Activated CD8-positive, alpha-beta memory T cell treated with anti-CD3 and anti-CD28 coated beads for 48 hours (primary cell): ENCODE results near the gene DBF4.
"Not testable (repeated sequence)": the region's sequence is repeated elsewhere in the genome, so short reads cannot be mapped to it uniquely, and the experiment has no call there.

Source experiments
- DNase-seq, 3 experiments: peaks; one replicate each; pipeline ENCODE4 v3.0.0-alpha.2; 2020; ENCODE audit warnings: low read depth in 2 of 3, low spot score in 2 of 3

DBF4 gene

DNA sequence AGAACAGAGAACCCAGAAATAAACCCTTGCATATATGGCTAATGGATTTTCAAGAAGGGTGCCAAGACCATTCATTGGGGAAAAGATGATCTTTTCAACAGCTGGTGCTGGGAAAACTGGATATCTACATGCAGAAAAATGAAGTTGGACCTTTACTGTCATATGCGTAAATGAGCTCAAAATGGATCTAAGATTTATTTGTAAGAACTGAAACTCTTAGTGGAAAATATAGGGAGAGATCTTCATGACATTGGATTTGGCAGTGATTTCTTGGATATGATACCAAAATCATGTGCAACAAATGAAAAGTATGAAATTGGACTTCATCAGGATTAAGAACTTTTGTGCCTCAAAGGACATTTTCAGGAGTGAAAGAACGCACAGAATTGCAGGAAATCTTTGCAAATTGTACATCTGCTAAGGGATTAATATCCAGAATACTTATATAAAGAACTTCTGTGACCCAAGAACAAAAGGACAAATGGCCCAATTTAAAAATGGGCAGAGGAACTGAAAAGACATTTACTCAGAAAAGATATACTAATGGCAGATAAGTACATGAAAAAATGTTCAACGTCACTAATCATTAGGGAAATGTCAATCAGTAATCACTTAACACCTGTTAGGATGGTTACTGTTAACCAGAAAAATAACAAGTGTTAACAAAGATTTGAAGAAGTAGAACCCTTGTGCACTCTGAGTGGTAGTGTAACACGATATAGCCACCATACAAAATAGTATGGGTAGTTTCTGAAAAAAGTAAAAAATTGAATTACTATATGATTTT, 6.1 kb downstream of the DBF4 start:
- DNase-seq, result no peak

DNA sequence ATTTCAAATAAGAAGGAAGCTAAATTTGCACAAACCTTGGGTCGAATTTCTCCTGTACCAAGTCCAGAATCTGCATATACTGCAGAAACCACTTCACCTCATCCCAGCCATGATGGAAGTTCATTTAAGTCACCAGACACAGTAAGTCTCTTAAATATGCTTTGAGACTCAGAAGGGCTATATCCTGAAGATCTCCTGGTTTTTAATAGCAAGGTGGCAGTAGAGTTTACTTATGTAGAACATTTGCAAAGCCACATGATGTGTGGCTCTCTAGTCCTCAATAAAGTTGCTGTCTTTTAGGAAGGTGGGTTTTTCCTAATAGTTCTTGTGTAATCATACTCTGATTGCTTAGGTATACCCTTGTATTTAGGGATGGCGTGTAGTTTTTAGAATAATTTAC, 8.7 kb downstream of the DBF4 start:
- no peak for DNase-seq

DNA sequence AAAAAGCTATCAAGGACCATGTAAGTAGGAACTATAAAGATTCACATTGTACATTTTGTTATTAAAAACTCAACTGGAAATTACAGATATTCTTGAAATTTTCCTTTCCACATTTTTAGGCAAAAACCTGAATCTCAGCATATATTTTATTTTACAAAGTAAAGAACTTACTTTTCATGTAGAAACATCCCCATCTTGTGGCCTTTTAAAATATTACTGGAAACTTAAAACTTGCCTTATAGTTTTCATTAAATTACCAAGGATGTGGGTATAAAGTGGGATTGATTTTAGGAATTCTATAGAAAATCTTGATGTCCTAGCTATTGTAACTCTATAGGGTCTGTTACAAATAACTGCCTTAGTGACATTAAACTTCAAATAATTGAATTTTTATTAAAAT, 10.6 kb downstream of the DBF4 start:
- DNase-seq, result no peak

DNA sequence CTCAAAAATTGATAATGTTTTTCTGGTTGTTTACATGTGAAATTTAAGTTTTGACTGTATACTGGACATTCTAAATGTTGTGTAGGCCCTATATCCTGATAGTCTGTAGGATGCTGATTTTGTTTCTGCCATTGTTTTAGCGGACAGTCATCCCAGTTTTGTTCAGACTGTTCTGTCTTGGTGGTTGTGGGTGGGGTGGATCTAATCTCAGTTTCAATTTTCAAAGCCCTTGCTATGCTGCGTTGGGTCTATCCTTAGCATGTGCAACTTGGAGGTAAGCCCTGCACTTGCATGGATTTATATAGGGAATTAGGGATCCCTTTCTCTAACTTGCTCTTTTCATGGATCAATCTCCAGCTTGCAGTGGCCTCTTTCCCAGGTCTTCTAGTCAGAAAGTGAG, 19.1 kb downstream of the DBF4 start:
- no peak for DNase-seq

DNA sequence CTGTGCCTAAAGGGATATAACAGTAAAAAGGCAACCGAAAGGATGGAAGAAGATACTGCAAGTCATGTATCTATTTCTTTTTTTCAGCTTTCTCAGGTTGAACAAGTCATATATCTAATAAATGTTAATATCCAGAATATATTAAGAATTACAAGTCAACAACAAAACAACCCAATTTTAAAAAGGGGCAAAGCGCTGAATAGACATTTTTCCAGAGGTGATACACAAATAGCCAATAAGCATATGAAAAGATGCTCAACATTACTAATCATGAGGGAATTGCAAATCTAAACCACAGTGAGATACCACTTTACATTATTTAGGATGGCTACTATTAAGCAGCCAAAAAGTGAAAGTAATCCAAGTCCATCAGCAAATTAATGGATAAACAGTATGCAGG, 23.0 kb downstream of the DBF4 start:
- no peak for DNase-seq

DNA sequence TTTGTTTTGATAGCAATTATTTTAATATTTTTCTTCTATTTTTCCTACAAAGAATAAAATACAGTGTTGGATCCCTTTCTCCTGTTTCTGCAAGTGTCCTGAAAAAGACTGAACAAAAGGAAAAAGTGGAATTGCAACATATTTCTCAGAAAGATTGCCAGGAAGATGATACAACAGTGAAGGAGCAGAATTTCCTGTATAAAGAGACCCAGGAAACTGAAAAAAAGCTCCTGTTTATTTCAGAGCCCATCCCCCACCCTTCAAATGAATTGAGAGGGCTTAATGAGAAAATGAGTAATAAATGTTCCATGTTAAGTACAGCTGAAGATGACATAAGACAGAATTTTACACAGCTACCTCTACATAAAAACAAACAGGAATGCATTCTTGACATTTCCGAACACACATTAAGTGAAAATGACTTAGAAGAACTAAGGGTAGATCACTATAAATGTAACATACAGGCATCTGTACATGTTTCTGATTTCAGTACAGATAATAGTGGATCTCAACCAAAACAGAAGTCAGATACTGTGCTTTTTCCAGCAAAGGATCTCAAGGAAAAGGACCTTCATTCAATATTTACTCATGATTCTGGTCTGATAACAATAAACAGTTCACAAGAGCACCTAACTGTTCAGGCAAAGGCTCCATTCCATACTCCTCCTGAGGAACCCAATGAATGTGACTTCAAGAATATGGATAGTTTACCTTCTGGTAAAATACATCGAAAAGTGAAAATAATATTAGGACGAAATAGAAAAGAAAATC, 31.0 kb downstream of the DBF4 start:
- not testable (repeated sequence) for DNase-seq

DNA sequence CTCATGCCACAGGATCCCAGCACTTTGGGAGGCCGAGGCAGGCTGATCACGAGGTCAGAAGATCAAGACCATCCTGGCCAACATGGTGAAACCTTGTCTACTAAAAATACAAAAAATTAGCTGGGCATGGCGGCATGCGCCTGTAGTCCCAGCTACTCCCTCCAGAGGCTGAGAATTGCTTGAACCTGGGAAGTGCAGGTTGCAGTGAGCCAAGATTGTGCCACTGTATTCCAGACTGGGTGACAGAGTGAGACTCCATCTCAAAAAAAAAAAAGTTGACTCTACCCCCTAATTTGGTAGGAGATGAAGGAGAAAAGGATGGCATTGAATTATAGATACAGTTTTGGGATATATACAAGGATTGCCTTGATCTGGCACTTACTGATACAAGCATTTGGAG, 32.5 kb downstream of the DBF4 start:
- not testable (repeated sequence) for DNase-seq

DNA sequence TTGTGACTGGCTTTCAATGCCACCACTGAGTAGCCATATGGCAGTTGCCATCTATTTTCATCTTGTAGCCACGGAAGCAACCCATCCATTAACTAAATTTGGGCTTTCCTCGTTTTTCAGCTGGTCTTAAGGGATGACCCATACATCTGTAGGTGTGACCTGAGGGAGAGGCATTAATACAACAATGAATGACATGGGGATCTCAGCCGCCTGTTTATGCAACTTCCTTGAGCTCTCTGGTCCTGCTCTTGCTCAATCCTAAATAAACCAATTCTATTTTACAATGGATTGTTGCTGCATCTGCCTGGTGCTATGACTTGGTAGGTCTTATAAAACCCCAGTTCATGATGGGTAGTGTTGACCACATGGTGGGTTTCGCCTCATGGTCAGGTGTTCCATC, 35.8 kb downstream of the DBF4 start:
- no peak for DNase-seq

DNA sequence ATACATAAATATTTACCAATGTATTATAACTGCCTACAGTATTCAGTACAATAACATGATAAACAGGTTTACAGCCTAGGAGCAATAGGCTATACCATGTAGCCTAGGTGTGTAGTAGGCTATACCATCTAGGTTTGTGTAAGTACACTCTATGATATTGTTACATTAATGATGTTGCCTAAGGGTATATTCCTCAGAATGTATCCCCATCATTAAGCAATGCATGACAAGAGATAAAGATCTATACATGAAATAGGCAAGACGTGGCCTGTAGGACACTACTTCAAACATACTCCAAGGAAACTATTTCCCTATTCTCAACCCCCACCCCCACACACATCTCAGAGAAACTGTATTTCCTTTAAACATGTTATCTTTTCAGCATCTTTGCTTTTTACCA, 42.4 kb downstream of the DBF4 start:
- DNase-seq, result no peak

DNA sequence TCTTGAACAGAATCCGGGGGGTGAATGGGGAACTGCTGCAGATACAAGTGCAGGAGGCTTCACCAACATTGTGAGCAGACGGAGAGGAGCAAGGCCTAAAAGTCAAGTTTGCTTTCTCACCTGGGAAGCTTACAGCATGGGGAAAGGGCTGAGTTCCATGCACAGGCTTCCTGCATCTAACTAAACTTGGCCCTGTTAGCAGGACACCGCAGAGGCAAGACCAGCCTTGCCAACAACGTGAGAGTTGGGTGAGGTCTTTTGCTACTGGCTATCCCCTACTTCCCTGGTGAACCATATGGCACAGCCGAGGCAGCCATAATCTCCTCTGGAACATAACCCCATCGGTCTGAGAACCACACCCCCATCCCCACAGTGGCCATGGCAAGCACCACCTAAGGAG, 43.6 kb downstream of the DBF4 start:
- DNase-seq, result no peak

DNA sequence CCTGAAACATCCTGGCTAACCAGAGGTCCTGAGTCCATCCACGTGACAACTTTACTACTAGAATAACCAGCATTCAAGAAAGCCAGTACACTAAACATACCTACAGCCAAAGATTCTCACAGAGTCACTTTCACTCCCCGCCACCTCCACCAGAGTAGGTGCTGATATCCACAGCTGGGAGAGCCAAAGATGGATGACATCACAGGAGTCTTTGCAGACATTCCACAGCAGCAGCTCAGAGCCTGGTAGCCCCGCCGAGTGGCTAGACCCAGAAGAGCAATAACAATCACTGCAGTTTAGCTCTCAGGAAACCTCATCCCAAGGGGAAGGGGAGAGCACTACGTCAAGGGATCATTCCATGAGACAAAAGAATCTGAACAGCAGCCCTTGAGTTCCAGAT, 44.3 kb downstream of the DBF4 start:
- no peak for DNase-seq

DNA sequence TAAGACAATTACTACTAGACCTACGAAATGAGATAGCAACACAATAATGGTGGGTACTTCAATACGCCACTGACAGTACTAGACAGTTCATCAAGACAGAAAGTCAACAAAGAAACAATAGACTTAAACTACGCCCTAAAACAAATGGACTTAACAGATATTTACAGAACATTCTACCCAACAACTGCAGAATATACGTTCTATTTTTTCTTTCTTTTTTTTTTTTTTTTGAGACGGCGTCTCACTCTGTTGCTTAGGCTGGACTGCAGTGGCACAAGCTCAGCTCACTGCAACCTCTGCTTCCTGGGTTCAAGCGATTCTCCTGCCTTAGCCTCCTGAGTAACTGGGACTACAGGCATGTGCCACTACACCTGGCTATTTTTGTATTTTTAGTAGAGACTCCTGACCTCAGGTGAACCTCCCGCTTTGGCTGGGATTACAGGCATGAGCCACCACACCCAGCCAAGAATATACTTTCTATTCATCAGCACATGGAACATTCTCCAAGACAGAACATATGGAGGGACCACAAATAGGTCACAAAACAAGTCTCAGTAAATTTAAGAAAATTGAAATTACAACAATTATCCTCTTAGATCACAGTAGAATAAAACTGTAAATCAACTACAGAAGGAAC, 46.6 kb downstream of the DBF4 start:
- DNase-seq, result not testable (repeated sequence)

DNA sequence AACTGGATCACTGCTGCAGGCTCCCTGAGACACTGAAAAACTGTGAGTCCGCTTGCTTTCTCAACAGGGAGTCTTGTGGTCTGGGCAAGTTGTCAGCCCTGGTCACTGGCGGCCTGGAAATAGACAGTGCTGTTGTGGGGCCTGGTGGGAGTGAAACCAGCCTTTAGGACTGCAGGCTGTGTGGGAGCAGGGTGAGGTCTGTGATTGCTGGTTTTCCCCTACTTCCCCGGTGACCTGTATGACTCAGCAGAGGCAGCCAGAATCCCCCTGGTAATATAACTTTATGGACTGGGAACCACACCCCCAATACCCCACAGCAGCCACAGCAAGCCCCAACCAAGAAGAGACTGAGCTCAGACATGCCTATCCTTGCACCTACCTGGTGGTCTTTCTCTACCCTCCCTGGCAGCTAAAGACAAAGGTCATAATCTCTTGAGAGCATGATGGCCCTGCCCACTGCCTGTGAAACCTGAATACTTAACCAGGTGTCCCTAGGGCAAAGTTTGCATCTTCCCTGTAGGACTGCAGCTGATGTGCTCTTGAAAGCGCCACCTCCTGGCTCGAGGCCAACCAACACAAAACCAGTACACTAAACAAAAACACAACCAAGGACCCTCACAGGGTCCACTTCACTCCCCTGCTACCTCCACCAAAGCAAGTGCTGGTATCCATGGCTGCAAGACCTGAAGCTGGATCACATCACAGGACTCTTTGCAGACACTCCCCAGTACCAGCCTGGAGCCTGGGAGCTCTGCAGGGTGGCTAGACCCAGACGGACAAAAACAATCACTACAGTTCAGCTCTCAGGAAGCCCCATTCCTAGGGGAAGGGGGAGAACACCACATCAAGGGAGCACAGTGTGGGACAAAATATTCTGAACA, 50.5 kb downstream of the DBF4 start:
- no peak for DNase-seq

DNA sequence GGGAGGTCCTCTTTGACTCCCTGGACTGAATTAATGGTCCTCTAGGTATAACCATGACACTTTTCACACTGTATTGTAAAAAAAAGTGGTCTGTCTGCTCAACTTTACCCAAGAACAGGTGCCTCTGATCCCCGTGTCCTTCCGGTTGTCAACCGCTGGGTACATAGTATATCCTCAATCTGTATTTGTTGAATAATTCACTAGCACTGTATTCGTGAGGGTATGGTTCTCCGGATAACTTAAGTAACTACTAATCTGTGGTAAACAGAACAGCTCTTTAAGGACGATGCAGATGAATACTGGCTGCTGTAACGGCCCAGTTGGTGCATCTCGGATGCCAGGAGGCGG, 57.3 kb downstream of the DBF4 start:
- no peak for DNase-seq

DNA sequence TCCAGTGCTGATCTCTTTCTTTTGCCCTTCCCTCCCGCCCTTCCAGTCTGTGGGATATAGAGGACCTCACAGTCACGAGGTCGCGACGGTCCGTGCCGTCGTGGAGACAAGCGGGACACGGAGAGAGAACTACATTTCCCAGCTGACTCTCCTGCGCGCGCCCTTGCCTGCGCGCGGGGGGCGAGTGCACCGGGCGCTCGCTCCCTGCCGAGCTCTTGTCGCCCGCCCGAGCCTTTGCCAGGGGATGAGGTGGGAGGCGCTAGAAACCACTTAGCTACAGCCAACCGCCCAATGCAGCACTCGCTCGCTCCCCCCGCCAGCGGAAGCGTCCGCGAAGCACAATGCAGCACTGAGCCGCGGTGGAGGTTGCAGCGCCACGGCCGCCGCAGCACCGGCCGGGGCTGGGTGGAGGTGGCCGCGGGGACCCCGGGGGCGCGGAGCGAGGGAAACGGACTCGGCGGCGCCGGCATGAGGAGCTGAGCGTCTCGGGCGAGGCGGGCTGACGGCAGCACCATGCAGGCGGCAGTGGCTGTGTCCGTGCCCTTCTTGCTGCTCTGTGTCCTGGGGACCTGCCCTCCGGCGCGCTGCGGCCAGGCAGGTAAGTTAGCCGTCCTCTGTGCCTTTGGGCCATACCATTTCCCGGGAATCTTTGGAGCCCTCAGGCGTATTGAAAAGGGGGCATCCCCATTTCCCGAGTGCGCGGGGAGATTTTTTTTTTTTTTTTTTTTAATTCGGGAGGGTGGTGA, 57.8 kb downstream of the DBF4 start, which contains the start of gene ADAM22:
TSS of gene ADAM22 (plus strand) at position 299 of the 746 bp plus-strand sequence. CDS start at position 514, 215 bp downstream.
- DNase-seq, result peak; percentile 54 to 79 (median 68)

DNA sequence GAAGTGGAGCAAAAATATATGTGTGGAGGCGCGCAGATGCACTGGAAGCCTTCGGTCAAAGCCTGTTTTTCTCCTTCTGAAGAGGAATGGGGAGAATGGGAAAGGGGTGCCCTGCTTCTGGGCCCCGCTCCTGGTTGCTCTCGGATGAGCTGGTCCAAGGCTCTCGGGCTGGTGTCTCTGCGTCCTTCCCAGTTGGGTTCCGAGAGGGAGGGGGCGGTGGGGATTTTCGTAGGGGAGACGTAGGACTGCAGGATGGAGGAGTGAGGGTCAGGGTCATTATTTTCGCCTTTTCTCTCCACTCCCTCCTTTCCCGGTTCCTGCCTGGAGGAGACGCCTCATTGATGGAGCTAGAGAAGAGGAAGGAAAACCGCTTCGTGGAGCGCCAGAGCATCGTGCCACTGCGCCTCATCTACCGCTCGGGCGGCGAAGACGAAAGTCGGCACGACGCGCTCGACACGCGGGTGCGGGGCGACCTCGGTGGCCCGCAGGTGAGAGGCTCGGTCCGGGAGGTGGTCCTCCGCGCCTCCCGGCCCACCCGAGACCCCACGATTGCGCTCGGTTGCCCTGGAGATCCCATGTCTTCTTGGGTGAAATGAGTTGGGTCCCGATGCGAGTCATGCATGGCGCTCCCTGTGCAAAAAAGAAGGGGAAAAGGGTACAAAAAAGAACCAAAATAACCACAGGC, 58.5 kb downstream of the DBF4 start:
- DNase-seq, result peak in 1 of 3 experiments; percentile 3

DNA sequence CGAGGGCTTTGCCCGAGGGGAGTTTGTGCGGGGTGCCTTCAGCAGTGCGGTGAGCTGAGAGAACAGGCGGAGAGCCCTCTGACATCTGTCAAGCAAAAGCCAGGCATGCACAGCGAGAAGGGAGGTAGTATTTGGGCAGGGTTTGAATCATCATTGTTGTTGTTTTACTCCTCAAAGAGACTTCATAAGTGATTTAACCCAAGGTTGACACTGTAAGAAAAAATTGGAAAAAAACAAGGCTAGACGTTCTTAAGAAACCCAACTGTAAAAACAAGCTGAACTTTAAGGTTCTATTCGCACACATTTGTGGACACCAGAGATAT, 59.1 kb downstream of the DBF4 start:
- DNase-seq, result no peak

DNA sequence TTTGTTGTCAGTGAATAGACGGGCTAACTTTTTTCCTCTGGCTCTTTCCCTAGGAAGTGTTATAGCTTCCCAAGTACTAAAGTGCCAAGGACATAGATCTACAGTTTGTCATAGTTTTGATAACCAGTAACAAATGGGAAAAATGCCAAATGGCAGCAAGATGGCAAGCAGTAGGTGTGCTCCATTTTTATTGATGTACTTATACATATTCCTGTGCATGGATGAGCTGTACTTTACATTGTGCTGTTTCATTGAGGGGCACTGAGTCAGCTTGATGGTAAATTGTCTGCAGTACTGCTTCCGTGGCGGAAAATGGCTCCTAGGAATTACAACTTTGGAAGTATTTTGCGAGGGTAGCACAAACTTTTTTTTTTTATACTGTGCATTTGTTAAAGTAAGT, 64.8 kb downstream of the DBF4 start:
- no peak for DNase-seq

DNA sequence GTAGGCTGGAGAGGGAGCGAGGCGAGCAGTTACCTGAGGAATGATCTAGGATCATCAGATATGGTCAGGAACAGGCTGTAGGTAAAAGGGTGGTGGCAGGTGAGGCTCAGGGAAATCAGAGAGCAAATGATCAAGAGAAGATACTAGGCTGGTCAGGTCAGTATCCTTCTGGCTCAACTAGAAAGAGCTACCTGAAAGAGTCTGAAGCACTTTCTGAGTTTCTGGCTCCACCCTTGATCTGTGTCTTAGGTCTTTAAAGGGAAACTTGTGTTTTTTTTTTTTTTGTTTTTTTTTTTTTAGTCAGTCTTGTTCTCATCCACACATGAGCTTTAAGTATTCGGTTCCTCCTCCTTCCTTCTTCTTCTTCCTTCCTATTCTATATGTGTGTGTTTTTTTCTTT, 68.3 kb downstream of the DBF4 start:
- DNase-seq, result no peak

DNA sequence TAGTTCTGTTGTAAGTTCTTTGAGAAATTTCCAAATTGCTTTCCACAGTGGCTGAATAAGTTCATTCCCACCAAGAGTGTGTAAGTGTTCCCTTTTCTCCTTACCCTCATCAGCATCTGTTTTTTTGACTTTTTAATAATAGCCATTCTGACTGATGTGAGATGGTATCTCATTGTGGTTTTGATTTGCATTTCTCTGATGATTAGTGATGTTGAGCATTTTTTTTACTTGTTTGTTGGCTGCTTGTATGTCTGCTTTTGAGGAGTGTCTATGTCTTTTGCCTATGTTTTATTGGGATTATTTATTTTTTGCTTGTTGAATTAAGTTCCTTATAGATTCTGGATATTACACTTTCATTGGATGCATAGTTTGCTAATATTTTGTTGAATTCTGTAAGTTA, 69.6 kb downstream of the DBF4 start:
- DNase-seq, result not testable (repeated sequence)
